ENCODE data around the gene GPR179.

DNA sequence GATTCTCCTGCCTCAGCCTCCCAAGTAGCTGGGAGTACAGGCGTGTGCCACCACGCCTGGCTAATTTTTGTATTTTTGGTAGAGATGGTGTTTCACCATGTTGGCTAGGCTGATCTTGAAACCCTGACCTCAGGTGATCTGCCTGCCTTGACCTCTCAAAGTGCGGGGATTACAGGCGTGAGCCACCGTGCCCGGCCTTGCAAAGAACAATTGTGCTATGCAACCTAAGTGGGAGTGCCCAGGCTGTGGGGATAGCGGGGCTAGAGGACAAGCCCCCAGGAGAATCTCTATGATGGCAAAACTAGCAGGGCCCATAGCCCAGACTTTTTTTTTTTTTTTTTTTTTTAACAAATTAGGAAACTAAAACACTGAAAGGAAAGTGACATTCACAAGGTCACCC is 2.0 kb upstream of the GPR179 start:
- TF ChIP-seq CTCF (IDR thresholded peaks at IDR 0.05) (no peak), POLR2A (IDR thresholded peaks at IDR 0.05) (no peak)
